SH-SY5Y (cell line): ENCODE measurements around the gene CRYBG3.

ENCODE experiments used
- GATA2 ChIP-seq: IDR thresholded peaks from 2 replicates; pipeline ENCODE4 v1.6.1; 2011; ENCODE audit warnings: mild to moderate bottlenecking, low read depth, low read length
- GATA3 ChIP-seq: IDR thresholded peaks from 2 replicates; pipeline ENCODE4 v1.6.1; 2011; ENCODE audit warnings: low read depth, mild to moderate bottlenecking, low read length, moderate library complexity

- TF ChIP-seq GATA3 (no peak), GATA2 (no peak)
These were observed 61.9 kb downstream of the CRYBG3 start for GRCh38 chr3:97883736-97884135.
